Breast epithelium (tissue), 4 donors: ENCODE measurements around the gene GTPBP2. TPM values are rescaled to one million over a fixed set of nuclear protein-coding genes. Genes with fewer than 3 reads are reported as not detected.

Source experiments
- DNase-seq, 2 donors: peaks; one replicate each; pipeline ENCODE4 v3.0.0-alpha.2; 2019; ENCODE audit warnings: low spot score in 2 of 2
- H3K27ac ChIP-seq, 2 donors: fragments of 200-600 bp; sonication (generic) in 1 of 2; one replicate each; pipeline ENCODE4 v1.5.1; 2016 to 2019; ENCODE audit warnings: mild to moderate bottlenecking in 1 of 2
- H3K27me3 ChIP-seq, 2 donors: fragments of 200-600 bp; sonication (generic) in 1 of 2; one replicate each; pipeline versions ENCODE4 v1.5.1 to v1.6.0; 2017 to 2019; ENCODE audit warnings: control low read depth in 1 of 2, mild to moderate bottlenecking in 1 of 2
- H3K36me3 ChIP-seq: fragments of 200-600 bp; one replicate; pipeline ENCODE4 v1.5.1; 2019
- H3K4me1 ChIP-seq, 2 donors: fragments of 200-600 bp; sonication (generic); one replicate each; pipeline ENCODE4 v1.5.1; 2016 to 2019; ENCODE audit warnings: control low read depth in 1 of 2
- H3K4me3 ChIP-seq, 3 donors: fragments of 200-600 bp; sonication (generic); 1 replicate in 2 of 3; 2 replicates in 1 of 3; pipeline ENCODE4 v1.5.1; 2016 to 2019; ENCODE audit warnings: mild to moderate bottlenecking in 3 of 3, moderate library complexity in 2 of 3
- H3K9me3 ChIP-seq, 2 donors: fragments of 200-600 bp; sonication (generic) in 1 of 2; one replicate each; pipeline ENCODE4 v1.5.1; 2016 to 2019; ENCODE audit warnings: control low read depth in 1 of 2
- POLR2A ChIP-seq: fragments of 450-650 bp; IDR thresholded peaks from one replicate; pipeline ENCODE4 v1.6.1; 2016; ENCODE audit warnings: antibody characterized with exemption, mild to moderate bottlenecking, moderate library complexity
- POLR2AphosphoS5 ChIP-seq, 3 donors: sonication (generic); formaldehyde crosslinking; IDR thresholded peaks; one replicate each; pipeline ENCODE4 v1.6.1; 2017; ENCODE audit warnings: antibody characterized with exemption in 3 of 3
- intact Hi-C: fragments of 100-400 bp; cut with DNase I; formaldehyde crosslinking; loops from one replicate; pipeline ENCODE4 v1.15.1; 2023; ENCODE audit warnings: low total_unique reads
- total RNA-seq, 3 donors: library from RNA; depleted of rRNA; stranded (reverse); fragments of >200 nt; gene quantifications; one replicate each; pipeline ENCODE4 v1.1.0, GENCODE V29; 2016
- TF ChIP-seq, protein P1 (sequence below), 3 donors: fragments of 450-650 bp; IDR thresholded peaks; one replicate each; pipeline ENCODE4 v1.5.1; 2016 to 2017; ENCODE audit warnings: antibody characterized with exemption in 3 of 3, mild to moderate bottlenecking in 3 of 3, moderate library complexity in 3 of 3

GTPBP2 gene
- total RNA-seq, 3 donors from 2014 or later = 41.4 to 58.0 (median 43.6) TPM

DNA sequence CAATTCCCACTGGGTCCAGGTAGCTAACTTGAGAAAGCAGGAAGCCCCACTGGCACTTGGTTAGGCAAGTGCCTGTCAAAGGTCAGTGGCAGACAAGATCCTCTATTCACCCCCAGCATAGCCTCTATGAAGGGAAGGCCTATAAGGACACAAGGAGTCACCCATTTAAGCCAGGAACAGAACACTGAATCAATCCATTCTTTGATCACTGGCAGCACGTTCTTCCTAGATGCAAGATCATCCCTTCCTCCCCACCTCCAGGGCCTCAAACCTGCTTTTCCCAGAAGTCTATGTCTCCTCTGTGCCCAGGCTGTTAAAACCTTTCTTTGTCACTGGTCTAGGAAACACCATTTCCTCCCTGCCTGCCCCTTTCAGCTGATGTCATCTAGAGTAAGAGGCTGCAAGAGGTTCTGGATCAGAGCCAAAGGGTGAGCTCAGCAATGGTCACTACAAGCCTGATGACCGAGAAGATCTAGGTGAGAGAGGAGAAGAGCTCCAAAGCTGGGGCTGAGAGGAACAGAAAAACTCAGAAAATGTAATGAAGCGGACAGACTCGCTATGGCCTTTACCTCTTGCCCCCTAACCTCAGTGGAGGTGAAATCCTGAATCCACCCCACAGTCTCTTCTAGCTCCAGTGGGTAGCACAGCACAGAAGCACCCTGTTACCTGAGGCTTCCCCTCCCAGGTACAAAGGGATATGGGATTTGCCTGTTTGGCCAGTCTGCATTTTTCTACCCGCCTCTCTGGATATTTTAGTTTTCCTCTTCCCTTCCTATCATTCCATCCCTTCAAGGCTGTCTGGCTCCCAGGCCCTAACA, 1.8 kb downstream of the GTPBP2 start:
- no peaks in the 10 kb centered on the region for H3K9me3 ChIP-seq
- H3K36me3 ChIP-seq = no peaks in the 10 kb centered on the region
- intact Hi-C loops = no loop called here
- TF ChIP-seq POLR2A (no peak), POLR2AphosphoS5 (IDR thresholded peaks at IDR 0.05) (peak in 1 of 3 donors; percentile 53)
- H3K27ac ChIP-seq = peak overlapping the region; percentile 98
- H3K4me3 ChIP-seq = peak overlapping the region in 1 of 3 donors; percentile 90
- peaks cover 4% of the 10 kb centered on the region in 2 donors for H3K4me1 ChIP-seq
- no peaks in the 10 kb centered on the region for H3K27me3 ChIP-seq
- DNase-seq = peak in 1 of 2 donors; percentile 62

DNA sequence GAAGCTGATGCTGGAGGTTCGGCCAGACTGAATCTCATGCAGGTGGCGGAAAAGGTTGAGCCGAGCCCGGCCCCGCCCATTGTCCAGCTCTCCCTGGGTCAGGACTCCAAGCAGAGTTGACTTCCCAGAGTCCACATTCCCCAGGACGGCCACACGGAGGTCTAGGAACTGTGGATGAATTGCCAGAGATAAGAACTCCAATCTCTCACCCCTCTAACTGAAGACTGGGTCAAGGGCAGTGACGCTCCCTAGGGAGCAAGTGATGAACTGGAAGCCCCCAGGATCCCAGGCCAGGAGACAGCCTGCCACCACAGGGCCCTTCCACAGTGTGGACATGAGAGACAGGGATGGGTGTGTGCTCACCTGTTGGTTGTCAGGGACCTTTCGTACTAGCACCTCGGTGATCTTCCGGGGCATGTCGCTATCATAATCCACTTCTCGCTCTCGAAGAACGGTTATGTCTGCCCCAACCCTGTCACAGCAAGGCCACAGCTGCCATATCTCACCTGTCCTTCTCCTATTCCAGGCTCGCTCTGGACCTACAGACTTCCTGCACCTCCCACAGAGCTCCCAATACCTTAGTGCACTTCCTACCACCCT, 3.6 kb downstream of the GTPBP2 start:
- Histone ChIP-seq H3K4me1 (peaks cover 4% of the 10 kb centered on the region in 2 donors), H3K27ac (no peak overlapping the region), H3K9me3 (no peaks in the 10 kb centered on the region), H3K36me3 (no peaks in the 10 kb centered on the region), H3K27me3 (no peaks in the 10 kb centered on the region), H3K4me3 (no peak overlapping the region)
- DNase-seq = no peak
- no peak for TF ChIP-seq POLR2AphosphoS5 (IDR thresholded peaks at IDR 0.05)
- intact Hi-C loops = no loop called here

DNA sequence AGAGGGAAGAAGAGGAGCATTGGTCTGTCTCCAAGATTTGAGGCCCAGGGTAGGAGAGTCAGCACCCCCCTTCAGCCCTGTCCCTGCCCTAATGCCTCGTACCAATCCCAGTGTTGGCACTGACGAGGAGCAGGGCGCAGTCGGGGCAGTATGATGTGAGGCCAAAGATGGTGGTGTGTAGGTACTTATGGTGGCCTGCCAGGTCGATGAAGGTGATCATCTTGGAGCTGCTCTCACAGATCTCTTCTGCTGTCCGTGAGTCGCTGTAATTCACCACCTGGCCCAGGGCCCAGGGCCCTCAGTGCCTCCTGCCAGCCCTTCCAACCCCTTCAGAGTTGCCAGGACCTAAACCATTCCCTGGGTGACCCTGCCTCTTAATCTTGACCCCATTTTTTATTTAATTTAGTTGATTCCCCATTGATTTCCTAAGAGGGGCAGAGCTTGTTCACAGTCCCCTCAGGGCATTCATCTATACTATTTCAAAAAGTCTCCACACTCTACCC, 4.2 kb downstream of the GTPBP2 start:
- H3K4me1 ChIP-seq = peaks cover 4% of the 10 kb centered on the region in 2 donors
- TF ChIP-seq POLR2A (no peak), POLR2AphosphoS5 (IDR thresholded peaks at IDR 0.05) (no peak)
- TF ChIP-seq, protein P1, sequence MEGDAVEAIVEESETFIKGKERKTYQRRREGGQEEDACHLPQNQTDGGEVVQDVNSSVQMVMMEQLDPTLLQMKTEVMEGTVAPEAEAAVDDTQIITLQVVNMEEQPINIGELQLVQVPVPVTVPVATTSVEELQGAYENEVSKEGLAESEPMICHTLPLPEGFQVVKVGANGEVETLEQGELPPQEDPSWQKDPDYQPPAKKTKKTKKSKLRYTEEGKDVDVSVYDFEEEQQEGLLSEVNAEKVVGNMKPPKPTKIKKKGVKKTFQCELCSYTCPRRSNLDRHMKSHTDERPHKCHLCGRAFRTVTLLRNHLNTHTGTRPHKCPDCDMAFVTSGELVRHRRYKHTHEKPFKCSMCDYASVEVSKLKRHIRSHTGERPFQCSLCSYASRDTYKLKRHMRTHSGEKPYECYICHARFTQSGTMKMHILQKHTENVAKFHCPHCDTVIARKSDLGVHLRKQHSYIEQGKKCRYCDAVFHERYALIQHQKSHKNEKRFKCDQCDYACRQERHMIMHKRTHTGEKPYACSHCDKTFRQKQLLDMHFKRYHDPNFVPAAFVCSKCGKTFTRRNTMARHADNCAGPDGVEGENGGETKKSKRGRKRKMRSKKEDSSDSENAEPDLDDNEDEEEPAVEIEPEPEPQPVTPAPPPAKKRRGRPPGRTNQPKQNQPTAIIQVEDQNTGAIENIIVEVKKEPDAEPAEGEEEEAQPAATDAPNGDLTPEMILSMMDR (IDR thresholded peaks at IDR 0.05) = no peak
- H3K27me3 ChIP-seq = no peaks in the 10 kb centered on the region
- no peak for DNase-seq
- no peak overlapping the region for H3K27ac ChIP-seq
- intact Hi-C loops = no loop called here
- H3K36me3 ChIP-seq = no peaks in the 10 kb centered on the region
- H3K4me3 ChIP-seq = no peak overlapping the region
- no peaks in the 10 kb centered on the region for H3K9me3 ChIP-seq

DNA sequence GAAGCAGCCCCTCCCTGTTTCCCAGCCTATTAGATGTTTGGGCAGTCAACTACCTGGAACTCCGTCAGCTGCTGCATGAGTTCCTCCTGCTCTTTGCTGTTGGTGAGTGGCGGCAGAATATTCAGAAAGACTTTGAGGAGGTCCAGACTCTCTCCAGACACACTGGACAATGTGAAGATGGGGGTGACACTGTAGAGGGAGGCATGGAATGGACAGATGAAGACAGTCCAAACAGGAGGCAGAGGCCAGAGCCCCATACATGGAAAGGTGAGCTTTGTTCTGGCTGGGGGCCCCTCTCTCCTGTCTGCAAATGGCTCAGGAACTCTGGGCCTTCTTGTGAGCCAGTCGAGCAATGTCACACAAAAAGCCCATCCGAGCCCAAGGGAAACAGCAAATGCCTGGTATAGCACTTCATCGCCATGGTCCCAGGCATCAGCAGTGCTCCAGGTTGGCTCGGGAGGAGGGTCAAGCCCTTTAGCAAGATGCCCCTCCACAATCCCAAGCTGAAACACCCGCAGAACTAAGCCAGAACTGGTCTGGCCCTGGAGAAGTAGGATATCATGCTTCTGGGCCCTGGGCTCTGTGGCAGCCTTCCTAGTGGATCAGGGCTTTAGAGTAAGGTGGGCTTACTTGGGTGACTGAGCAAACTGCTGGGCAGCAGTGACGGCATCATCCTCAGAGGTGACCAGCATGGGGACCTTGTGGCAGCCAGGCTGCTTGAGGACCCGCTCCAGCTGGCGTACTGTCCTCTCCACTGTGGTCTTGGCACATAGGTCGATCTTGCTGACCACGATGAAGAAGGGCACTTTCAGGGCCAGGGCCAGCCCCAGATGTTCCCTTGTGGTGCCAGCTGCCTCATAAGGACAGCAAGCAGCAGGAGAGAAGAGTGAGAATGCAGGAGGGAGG, 4.9 kb downstream of the GTPBP2 start:
- Histone ChIP-seq H3K27me3 (no peaks in the 10 kb centered on the region), H3K4me1 (peaks cover 4% of the 10 kb centered on the region in 2 donors), H3K27ac (no peak overlapping the region), H3K9me3 (no peaks in the 10 kb centered on the region), H3K36me3 (no peaks in the 10 kb centered on the region), H3K4me3 (no peak overlapping the region)
- TF ChIP-seq POLR2A (no peak), POLR2AphosphoS5 (IDR thresholded peaks at IDR 0.05) (no peak)
- TF ChIP-seq, protein P1 (IDR thresholded peaks at IDR 0.05) = no peak
- no peak for DNase-seq
- intact Hi-C loops = no loop called here

DNA sequence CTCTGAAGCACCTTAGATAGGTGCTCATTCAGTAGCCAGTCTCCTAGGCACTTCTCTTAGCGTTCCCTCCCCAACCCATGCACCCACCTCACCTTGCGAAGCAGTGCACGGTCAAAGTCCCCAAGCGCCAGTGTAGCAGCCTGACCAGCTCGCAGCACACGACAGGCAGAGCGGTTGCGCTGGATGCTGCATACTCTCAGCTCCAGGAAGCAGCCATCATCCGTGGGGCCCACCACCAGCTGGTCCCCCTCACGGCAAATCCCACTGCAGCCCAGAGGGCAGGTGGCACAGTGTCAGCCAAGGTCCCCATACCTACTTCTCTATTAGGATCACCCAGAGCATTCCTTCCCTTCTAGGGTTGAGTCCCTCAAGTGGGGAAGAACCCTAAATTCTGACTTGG, 6.5 kb downstream of the GTPBP2 start:
- intact Hi-C loops = no loop called here
- Histone ChIP-seq H3K4me1 (peaks cover 0 to 4% of the 10 kb centered on the region in 2 donors), H3K36me3 (no peaks in the 10 kb centered on the region), H3K4me3 (no peak overlapping the region), H3K27ac (no peak overlapping the region), H3K27me3 (no peaks in the 10 kb centered on the region), H3K9me3 (no peaks in the 10 kb centered on the region)
- DNase-seq = no peak
- no peak for TF ChIP-seq POLR2A
- no peak for TF ChIP-seq POLR2AphosphoS5 (IDR thresholded peaks at IDR 0.05)
- TF ChIP-seq, protein P1 (IDR thresholded peaks at IDR 0.05) = no peak
